ENCODE data around the gene MTMR10.
A peak's percentile ranks its signal among the peaks of the same experiment; 100 is the strongest.

The MTMR10 gene

GRCh38 chr15:30991255-30992235, at the start of gene MTMR10:
TSS of gene MTMR10 (minus strand) at chr15:30991628. CDS start at chr15:30991506, 122 bp downstream.
- DNase-seq (ENCODE audit: low read depth in 1 of 2, low spot score in 1 of 2), result peak; percentile 42 to 64

- no peak for DNase-seq (ENCODE audit: low read depth in 1 of 2, low spot score in 1 of 2)
These were observed 49.2 kb upstream of the MTMR10 start for GRCh38 chr15:31040611-31041010.

GRCh38 chr15:31039961-31040360, 48.5 kb upstream of the MTMR10 start:
- DNase-seq (ENCODE audit: low read depth in 1 of 2, low spot score in 1 of 2), result no peak

GRCh38 chr15:31037731-31038477, 46.5 kb upstream of the MTMR10 start:
- no peak for DNase-seq (ENCODE audit: low read depth in 1 of 2, low spot score in 1 of 2)

GRCh38 chr15:31036783-31037182, 45.4 kb upstream of the MTMR10 start:
- no peak for DNase-seq (ENCODE audit: low read depth in 1 of 2, low spot score in 1 of 2)

- no peak for DNase-seq (ENCODE audit: low read depth in 1 of 2, low spot score in 1 of 2)
These were observed 44.2 kb upstream of the MTMR10 start for GRCh38 chr15:31035610-31036009.

GRCh38 chr15:31034152-31034551, 42.7 kb upstream of the MTMR10 start:
- no peak for DNase-seq (ENCODE audit: low read depth in 1 of 2, low spot score in 1 of 2)

GRCh38 chr15:31032961-31033371, 41.5 kb upstream of the MTMR10 start:
- no peak for DNase-seq (ENCODE audit: low read depth in 1 of 2, low spot score in 1 of 2)

GRCh38 chr15:31031471-31032067, 40.1 kb upstream of the MTMR10 start:
- no peak for DNase-seq (ENCODE audit: low read depth in 1 of 2, low spot score in 1 of 2)

- no peak for DNase-seq (ENCODE audit: low read depth in 1 of 2, low spot score in 1 of 2)
These were observed 36.6 kb upstream of the MTMR10 start for GRCh38 chr15:31027910-31028578.

GRCh38 chr15:31025996-31026395, 34.6 kb upstream of the MTMR10 start:
- DNase-seq (ENCODE audit: low read depth in 1 of 2, low spot score in 1 of 2), result no peak

GRCh38 chr15:31024979-31025378, 33.6 kb upstream of the MTMR10 start:
- no peak for DNase-seq (ENCODE audit: low read depth in 1 of 2, low spot score in 1 of 2)

- DNase-seq (ENCODE audit: low read depth in 1 of 2, low spot score in 1 of 2), result no peak
These were observed 32.9 kb upstream of the MTMR10 start for GRCh38 chr15:31024330-31024729.

GRCh38 chr15:31023841-31024240, 32.4 kb upstream of the MTMR10 start:
- no peak for DNase-seq (ENCODE audit: low read depth in 1 of 2, low spot score in 1 of 2)

- DNase-seq (ENCODE audit: low read depth in 1 of 2, low spot score in 1 of 2), result no peak
These were observed 29.7 kb upstream of the MTMR10 start for GRCh38 chr15:31021067-31021665.

GRCh38 chr15:31020542-31020941, 29.1 kb upstream of the MTMR10 start:
- no peak for DNase-seq (ENCODE audit: low read depth in 1 of 2, low spot score in 1 of 2)

- no peak for DNase-seq (ENCODE audit: low read depth in 1 of 2, low spot score in 1 of 2)
These were observed 28.6 kb upstream of the MTMR10 start for GRCh38 chr15:31019986-31020385.

- no peak for DNase-seq (ENCODE audit: low read depth in 1 of 2, low spot score in 1 of 2)
These were observed 25.9 kb upstream of the MTMR10 start for GRCh38 chr15:31017311-31017710.

GRCh38 chr15:31016446-31016915, 25.1 kb upstream of the MTMR10 start:
- no peak for DNase-seq (ENCODE audit: low read depth in 1 of 2, low spot score in 1 of 2)

GRCh38 chr15:31014608-31014925, 23.1 kb upstream of the MTMR10 start:
- DNase-seq (ENCODE audit: low read depth in 1 of 2, low spot score in 1 of 2), result no peak

Data from activated T-helper 1 cell treated with anti-CD3 and anti-CD28 coated beads, Interleukin-2, amount 50 U/mL, for 16 hours (primary cell).